WTC11 (cell line): ENCODE data around the gene MAP4K4. TPM values are rescaled to one million over a fixed set of nuclear protein-coding genes. Genes with fewer than 3 reads are reported as not detected.

Experiments
- ATAC-seq: fragments of 200-7000 bp; cut with Tn5 transposase; 2 replicates; pipeline ENCODE4 v1.10.0; 2021; ENCODE audit warnings: mild to moderate bottlenecking, moderate library complexity
- CTCF ChIA-PET: fragments of 300-600 bp; sonication (Branson Sonifier 250); formaldehyde crosslinking; loops from one replicate; lab custom pipeline; 2021; ENCODE audit warnings: antibody characterized with exemption; lab: Charles Lee
- POLR2A ChIA-PET: fragments of 350-600 bp; sonication (Branson Sonifier 250); formaldehyde crosslinking; loops from one replicate; lab custom pipeline; 2021; ENCODE audit warnings: antibody characterized with exemption; lab: Charles Lee
- DNase-seq: peaks from one replicate; pipeline ENCODE4 v3.0.0; 2021; ENCODE audit warnings: low spot score
- H3K27ac Mint-ChIP-seq: 2 replicates; pipeline ENCODE4 v1.8.0; 2021; ENCODE audit warnings: mixed read lengths
- H3K27me3 Mint-ChIP-seq: 2 replicates; pipeline ENCODE4 v1.8.0; 2021; ENCODE audit warnings: low read depth, mild to moderate bottlenecking, moderate library complexity, mixed read lengths
- H3K36me3 Mint-ChIP-seq: 2 replicates; pipeline ENCODE4 v1.8.0; 2021; ENCODE audit warnings: mixed read lengths
- H3K4me1 Mint-ChIP-seq: 2 replicates; pipeline ENCODE4 v1.8.0; 2022; ENCODE audit warnings: mixed read lengths
- H3K4me3 Mint-ChIP-seq: 2 replicates; pipeline ENCODE4 v1.8.0; 2021; ENCODE audit warnings: mild to moderate bottlenecking, moderate library complexity, mixed read lengths
- H3K9me3 Mint-ChIP-seq: 2 replicates; pipeline ENCODE4 v1.8.0; 2021; ENCODE audit warnings: mixed read lengths
- EMX1 ChIP-seq: fragments of 250-450 bp; sonication (Bioruptor Pico); IDR thresholded peaks from 2 replicates; pipeline ENCODE4 v1.8.0; 2021; ENCODE audit warnings: mild to moderate bottlenecking
- HMGXB4 ChIP-seq: sonication (generic); formaldehyde crosslinking; IDR thresholded peaks from 2 replicates; pipeline ENCODE4 v1.8.1; 2023; ENCODE audit warnings: mild to moderate bottlenecking, moderate library complexity, missing genetic modification reagents
- KAT7 ChIP-seq: sonication (generic); formaldehyde crosslinking; IDR thresholded peaks from 2 replicates; pipeline ENCODE4 v1.8.1; 2023; ENCODE audit warnings: missing genetic modification reagents, mild to moderate bottlenecking, borderline replicate concordance
- NR3C1 ChIP-seq: sonication (generic); formaldehyde crosslinking; conservative IDR thresholded peaks from 2 replicates; pipeline ENCODE4 v1.8.1; 2023; ENCODE audit warnings: low read depth, mild to moderate bottlenecking, missing genetic modification reagents
- PREB ChIP-seq: sonication (generic); formaldehyde crosslinking; IDR thresholded peaks from 2 replicates; pipeline ENCODE4 v1.8.1; 2022; ENCODE audit warnings: mild to moderate bottlenecking, missing genetic modification reagents, moderate library complexity, borderline replicate concordance
- STAT6 ChIP-seq: sonication (generic); formaldehyde crosslinking; conservative IDR thresholded peaks from 2 replicates; pipeline ENCODE4 v1.8.1; 2023; ENCODE audit warnings: mild to moderate bottlenecking, low read depth, missing genetic modification reagents, moderate library complexity
- USF2 ChIP-seq: sonication (generic); formaldehyde crosslinking; IDR thresholded peaks from 2 replicates; pipeline ENCODE4 v1.8.1; 2023; ENCODE audit warnings: mild to moderate bottlenecking, missing genetic modification reagents, moderate library complexity
- ZBTB43 ChIP-seq: sonication (generic); formaldehyde crosslinking; IDR thresholded peaks from 2 replicates; pipeline ENCODE4 v1.8.1; 2023; ENCODE audit warnings: mild to moderate bottlenecking, missing genetic modification reagents
- ZNF138 ChIP-seq: sonication (generic); formaldehyde crosslinking; conservative IDR thresholded peaks from 2 replicates; pipeline ENCODE4 v1.8.1; 2022; ENCODE audit warnings: mild to moderate bottlenecking, moderate library complexity, missing genetic modification reagents
- ZNF232 ChIP-seq: sonication (generic); formaldehyde crosslinking; IDR thresholded peaks from 2 replicates; pipeline ENCODE4 v1.8.0; 2022; ENCODE audit warnings: mild to moderate bottlenecking, missing genetic modification reagents
- ZNF512 ChIP-seq: sonication (generic); formaldehyde crosslinking; IDR thresholded peaks from 2 replicates; pipeline ENCODE4 v1.8.1; 2022; ENCODE audit warnings: missing genetic modification reagents, borderline replicate concordance
- ZNF671 ChIP-seq: fragments of 250-450 bp; sonication (Bioruptor Pico); IDR thresholded peaks from 2 replicates; pipeline ENCODE4 v1.8.0; 2021; ENCODE audit warnings: mild to moderate bottlenecking
- ZSCAN18 ChIP-seq: fragments of 250-450 bp; sonication (Bioruptor Pico); IDR thresholded peaks from 2 replicates; pipeline ENCODE4 v2.1.2; 2022; ENCODE audit warnings: mild to moderate bottlenecking, moderate library complexity
- total RNA-seq: library from RNA; stranded (reverse); gene quantifications from 3 replicates; pipeline ENCODE4 v1.2.3, GENCODE V29; 2021

Gene MAP4K4
- total RNA-seq, 1 experiment from 2014 or later = 112 TPM

- TF ChIP-seq ZNF512 (CRISPR knock-in tag) (no peak), HMGXB4 (CRISPR knock-in tag) (no peak), ZNF232 (no peak), KAT7 (CRISPR knock-in tag) (no peak), EMX1 (CRISPR knock-in tag) (no peak), PREB (CRISPR knock-in tag) (no peak), ZSCAN18 (CRISPR knock-in tag) (no peak), ZBTB43 (CRISPR knock-in tag) (no peak)
These were observed 9.2 kb upstream of the MAP4K4 start (continued) for GRCh38 chr2:101688261-101688660.

- Mint-ChIP-seq H3K4me3 (no peak overlapping the region), H3K36me3 (no peaks in the 10 kb centered on the region)
- CTCF ChIA-PET = interaction anchor here (1.7 kb wide), 1 partner anchor 37 kb away, joined by 4 read pairs; no protein-coding TSS in a partner anchor
- ATAC-seq (no peak), DNase-seq (no peak)
- TF ChIP-seq ZNF671 (CRISPR knock-in tag) (no peak), STAT6 (CRISPR knock-in tag) (no peak), USF2 (CRISPR knock-in tag) (no peak), NR3C1 (no peak), ZNF138 (no peak)
- TF ChIP-seq, all 79 proteins: peak for 0
- no peaks in the 10 kb centered on the region for H3K9me3 Mint-ChIP-seq
- H3K27ac Mint-ChIP-seq = no peak overlapping the region
- H3K27me3 Mint-ChIP-seq = no peaks in the 10 kb centered on the region
- 0 out of 2 replicates have a peak, but pooled peaks cover 2% of the 10 kb centered on the region for H3K4me1 Mint-ChIP-seq
- POLR2A ChIA-PET = no interaction called here
These were observed 8.2 kb upstream of the MAP4K4 start for GRCh38 chr2:101689114-101689825.
